CD4-positive, alpha-beta T cell (primary cell): Measurements from ENCODE around the gene CADM1. TPM values are rescaled to one million over a fixed set of nuclear protein-coding genes. Genes with fewer than 3 reads are reported as not detected.

ENCODE experiments used
- ATAC-seq: fragments of 200-7000 bp; cut with Tn5 transposase; one replicate; pipeline ENCODE4 v1.10.0; 2022; ENCODE audit warnings: mild to moderate bottlenecking; ENCODE audit not compliant: poor library complexity
- CTCF ChIA-PET: fragments of 350-600 bp; sonication (Branson Sonifier 250); formaldehyde crosslinking; loops from one replicate; lab custom pipeline; 2021; ENCODE audit warnings: antibody characterized with exemption, inconsistent platforms; lab: Charles Lee
- POLR2A ChIA-PET: fragments of 350-600 bp; sonication (Branson Sonifier 250); formaldehyde crosslinking; loops from one replicate; lab custom pipeline; 2021; ENCODE audit warnings: antibody characterized with exemption, inconsistent platforms; lab: Charles Lee
- DNase-seq, 14 experiments: peaks; one replicate each; pipeline ENCODE4 v3.0.0-alpha.2; 2013 to 2020; ENCODE audit warnings: mixed read lengths in 2 of 14
- H3K27ac ChIP-seq, 2 donors: one replicate each; pipeline versions ENCODE4 v1.5.1 to v1.7.0; 2013; ENCODE audit warnings: low read length in 2 of 2, low read depth in 1 of 2, mild to moderate bottlenecking in 1 of 2
- H3K27me3 ChIP-seq, 2 experiments: 1 replicate in 1 of 2; 2 replicates in 1 of 2; pipeline versions ENCODE4 v1.6.1 to v1.7.0; 2013; ENCODE audit warnings: low read length in 2 of 2, control low read depth in 1 of 2, mild to moderate bottlenecking in 1 of 2, moderate library complexity in 1 of 2; ENCODE audit not compliant: insufficient read depth in 2 of 2, control insufficient read depth in 1 of 2
- H3K36me3 ChIP-seq: one replicate; pipeline ENCODE4 v1.6.1; 2013; ENCODE audit warnings: low read length, control low read depth; ENCODE audit not compliant: insufficient read depth
- H3K4me1 ChIP-seq: one replicate; pipeline ENCODE4 v1.6.1; 2013; ENCODE audit warnings: low read length, control low read depth; ENCODE audit not compliant: insufficient read depth
- H3K4me3 ChIP-seq: one replicate; pipeline ENCODE4 v1.5.1; 2013; ENCODE audit warnings: mild to moderate bottlenecking, low read length, moderate library complexity
- H3K9me3 ChIP-seq, 2 experiments: 1 replicate in 1 of 2; 2 replicates in 1 of 2; pipeline versions ENCODE4 v1.6.1 to v1.7.0; 2013; ENCODE audit warnings: low read length in 2 of 2, mild to moderate bottlenecking in 2 of 2, control low read depth in 1 of 2, moderate library complexity in 1 of 2; ENCODE audit not compliant: control insufficient read depth in 1 of 2, insufficient read depth in 1 of 2
- H3K27ac Mint-ChIP-seq: one replicate; pipeline ENCODE4 v1.8.0; 2020; ENCODE audit warnings: mixed read lengths
- H3K27me3 Mint-ChIP-seq: one replicate; pipeline ENCODE4 v1.8.0; 2021; ENCODE audit warnings: mixed read lengths
- H3K36me3 Mint-ChIP-seq: one replicate; pipeline ENCODE4 v1.8.0; 2021; ENCODE audit warnings: low read depth, mixed read lengths
- H3K4me1 Mint-ChIP-seq: one replicate; pipeline ENCODE4 v1.8.0; 2021; ENCODE audit warnings: low read depth, mixed read lengths
- H3K4me3 Mint-ChIP-seq: one replicate; pipeline ENCODE4 v1.8.0; 2020; ENCODE audit warnings: mild to moderate bottlenecking, mixed read lengths
- H3K9me3 Mint-ChIP-seq: one replicate; pipeline ENCODE4 v1.8.0; 2020; ENCODE audit warnings: mixed read lengths
- CTCF ChIP-seq: fragments of 200-600 bp; IDR thresholded peaks from one replicate; pipeline ENCODE4 v1.8.0; 2022; ENCODE audit warnings: antibody characterized with exemption, mild to moderate bottlenecking
- intact Hi-C, 2 experiments: fragments of 100-400 bp; cut with DNase I in 1 of 2; cut with micrococcal nuclease in 1 of 2; formaldehyde crosslinking; loops; one replicate each; pipeline versions ENCODE4 v1.15.1 to v1.9.0; 2023 to 2025; cut with DNase I, micrococcal nuclease
- total RNA-seq, 174 experiments: library from RNA in 2 of 174; stranded (reverse) in 2 of 174; gene quantifications; one replicate each; pipeline ENCODE4 v1.2.3 and lab custom pipeline; 2021 to 2026

Gene CADM1
- total RNA-seq, 2 experiments from 2014 or later: 1.1 to 1.4 TPM

GRCh38 chr11:115437902-115438575 is 66.2 kb downstream of the CADM1 start:
- Mint-ChIP-seq H3K27me3 (peaks cover 7% of the 10 kb centered on the region), H3K36me3 (no peaks in the 10 kb centered on the region), H3K9me3 (no peaks in the 10 kb centered on the region), H3K4me1 (no peaks in the 10 kb centered on the region), H3K4me3 (no peak overlapping the region), H3K27ac (no peak overlapping the region)
- ChIA-PET CTCF (interaction anchor here (1.1 kb wide), 1 partner anchor 9 kb away, joined by 3 read pairs; no protein-coding TSS in a partner anchor), POLR2A (no interaction called here)
- no peaks in the 10 kb centered on the region for H3K27me3 ChIP-seq
- H3K4me3 ChIP-seq: no peak overlapping the region
- TF ChIP-seq CTCF: no peak
- no peaks in the 10 kb centered on the region for H3K4me1 ChIP-seq
- intact Hi-C loops: loop anchor here in 1 of 2 experiments (10.0 kb wide), 1 partner anchor 63 kb away; no protein-coding TSS in a partner anchor
- ATAC-seq (no peak), DNase-seq (no peak)
- no peaks in the 10 kb centered on the region for H3K9me3 ChIP-seq
- no peak overlapping the region for H3K27ac ChIP-seq
- no peaks in the 10 kb centered on the region for H3K36me3 ChIP-seq

DNA sequence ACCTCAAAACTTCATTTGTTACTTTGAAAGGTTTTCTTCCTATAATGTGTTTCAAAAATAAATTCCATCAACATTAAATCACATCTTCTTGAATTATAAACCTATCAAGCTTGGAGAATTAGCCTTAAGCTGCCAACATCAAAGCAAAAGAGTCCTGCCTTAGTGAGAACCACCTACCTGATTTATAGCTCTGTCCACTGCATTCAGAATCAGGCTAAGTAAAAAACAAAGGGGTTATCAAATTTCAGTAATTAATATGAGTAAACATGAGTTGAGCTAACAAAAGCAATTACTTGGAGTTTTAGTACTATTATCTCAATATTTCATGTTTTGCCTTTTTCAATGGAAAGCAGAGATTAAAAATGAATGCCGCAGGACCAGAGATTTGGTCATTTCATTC is 73.9 kb downstream of the CADM1 start:
- ChIA-PET CTCF (no interaction called here), POLR2A (no interaction called here)
- no peak overlapping the region for H3K4me3 Mint-ChIP-seq
- H3K36me3 Mint-ChIP-seq: no peaks in the 10 kb centered on the region
- H3K27me3 Mint-ChIP-seq: peaks cover 7% of the 10 kb centered on the region
- H3K9me3 ChIP-seq: no peaks in the 10 kb centered on the region
- H3K27ac ChIP-seq: no peak overlapping the region
- TF ChIP-seq CTCF: no peak
- no peaks in the 10 kb centered on the region for H3K4me1 Mint-ChIP-seq
- no peak overlapping the region for H3K4me3 ChIP-seq
- DNase-seq: no peak
- H3K27ac Mint-ChIP-seq: no peak overlapping the region
- no peak for ATAC-seq
- no peaks in the 10 kb centered on the region for H3K9me3 Mint-ChIP-seq
- intact Hi-C loops: loop anchor here in 1 of 2 experiments (10.0 kb wide), 1 partner anchor 56 kb away; no protein-coding TSS in a partner anchor
- no peaks in the 10 kb centered on the region for H3K36me3 ChIP-seq
- H3K4me1 ChIP-seq: no peaks in the 10 kb centered on the region
- no peaks in the 10 kb centered on the region for H3K27me3 ChIP-seq

DNA sequence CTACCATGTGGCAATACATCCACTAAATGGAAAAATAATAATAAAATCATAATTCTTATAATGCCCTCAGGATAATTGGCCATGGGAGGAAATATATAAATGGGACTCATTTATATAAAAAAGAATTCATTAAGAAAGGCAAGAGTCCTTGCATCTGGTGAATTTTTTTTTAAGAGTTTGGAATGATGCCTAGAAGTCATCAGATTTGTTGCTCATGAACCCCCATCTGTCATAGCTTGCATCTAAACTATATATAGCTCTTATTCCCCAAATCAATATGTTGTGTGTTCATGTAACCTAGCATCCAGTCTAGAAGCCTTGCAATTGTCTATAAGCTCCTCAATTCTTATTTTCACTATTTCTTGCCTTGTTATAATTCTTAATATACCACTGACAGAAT is 75.9 kb downstream of the CADM1 start:
- Histone ChIP-seq H3K9me3 (no peaks in the 10 kb centered on the region), H3K36me3 (no peaks in the 10 kb centered on the region), H3K27me3 (no peaks in the 10 kb centered on the region), H3K27ac (no peak overlapping the region), H3K4me3 (no peak overlapping the region), H3K4me1 (no peaks in the 10 kb centered on the region)
- Mint-ChIP-seq H3K4me3 (no peak overlapping the region), H3K36me3 (no peaks in the 10 kb centered on the region), H3K27me3 (peaks cover 7% of the 10 kb centered on the region), H3K9me3 (no peaks in the 10 kb centered on the region), H3K27ac (no peak overlapping the region), H3K4me1 (no peaks in the 10 kb centered on the region)
- ChIA-PET POLR2A (no interaction called here), CTCF (interaction anchor here (1.4 kb wide), 1 partner anchor 10 kb away, joined by 3 read pairs; no protein-coding TSS in a partner anchor)
- no peak for DNase-seq
- ATAC-seq: no peak
- no peak for TF ChIP-seq CTCF
- intact Hi-C loops: no loop called here
